GM18508 (cell line): Measurements from ENCODE around the gene PLAGL2.

Experiments used
- ATAC-seq: cut with Tn5 transposase; IDR thresholded peaks from one replicate; pipeline ENCODE4 v1.9.1; 2021; ENCODE audit warnings: moderate number of reproducible peaks; ENCODE audit not compliant: insufficient read depth, unreplicated experiment

The PLAGL2 gene

DNA sequence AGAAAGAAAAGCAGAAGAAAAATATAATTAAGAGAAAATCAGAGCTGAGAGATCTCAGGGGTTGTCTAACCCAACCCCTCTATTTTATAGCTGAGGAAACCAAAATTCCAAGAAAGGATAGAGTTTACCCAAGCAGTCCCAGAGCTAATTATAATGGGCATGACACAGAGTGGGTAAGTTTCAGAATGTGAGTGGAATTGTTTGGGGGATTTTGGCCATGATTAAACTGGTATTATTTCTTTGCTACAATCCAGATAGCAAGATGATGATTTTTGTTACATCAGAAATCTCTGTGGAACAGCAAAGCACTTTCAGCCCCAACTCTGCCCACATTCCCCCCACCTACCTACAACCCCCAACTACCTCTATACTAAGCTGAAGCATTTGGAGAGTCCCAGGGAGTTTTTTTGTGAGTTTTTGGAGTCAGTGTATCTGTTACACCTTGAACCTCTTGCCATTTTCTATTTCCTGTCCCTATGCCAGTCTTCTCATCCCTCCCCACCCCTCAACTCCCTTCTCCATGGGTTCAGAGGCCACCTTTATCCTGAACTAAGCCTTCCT is 24.9 kb upstream of the PLAGL2 start:
- no peak for ATAC-seq

DNA sequence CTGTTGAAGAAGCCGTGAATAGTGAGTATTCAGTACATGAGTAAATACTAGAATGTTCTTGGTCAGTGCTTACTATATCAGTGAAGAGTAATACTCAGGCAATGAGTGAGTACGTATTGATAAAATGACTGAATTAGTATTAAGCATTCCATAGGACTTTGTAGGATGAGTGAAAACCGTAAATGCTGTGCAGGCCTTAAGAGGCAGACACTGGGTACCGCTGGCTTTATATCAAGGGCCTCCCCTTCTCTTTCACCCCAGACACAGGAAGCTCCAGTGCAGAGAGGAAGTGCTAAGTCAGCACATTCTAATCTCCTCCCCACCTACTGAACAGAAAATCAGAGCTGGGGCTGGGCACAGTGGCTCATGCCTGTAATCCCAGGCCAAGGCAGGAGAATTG is 24.3 kb upstream of the PLAGL2 start:
- ATAC-seq, result no peak

DNA sequence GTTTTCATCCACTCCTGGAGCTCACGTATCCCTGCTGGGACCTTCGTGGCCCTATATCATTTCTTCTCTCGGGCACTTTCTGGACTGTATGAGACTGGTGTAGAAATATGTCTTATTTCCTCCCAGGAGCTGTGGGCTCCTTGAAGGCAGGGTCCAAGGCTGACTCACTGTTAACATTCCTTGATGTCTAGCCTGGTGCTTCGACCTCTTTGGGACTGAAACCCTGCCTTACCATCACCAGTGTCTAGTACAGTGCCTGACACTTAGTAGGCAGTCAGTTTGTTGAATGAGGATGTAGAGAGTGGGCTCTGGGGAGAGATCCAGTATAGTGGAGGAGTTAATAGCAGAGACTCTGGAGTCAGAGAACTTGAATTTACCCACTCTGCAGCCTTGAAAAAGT is 23.7 kb upstream of the PLAGL2 start:
- ATAC-seq, result no peak

DNA sequence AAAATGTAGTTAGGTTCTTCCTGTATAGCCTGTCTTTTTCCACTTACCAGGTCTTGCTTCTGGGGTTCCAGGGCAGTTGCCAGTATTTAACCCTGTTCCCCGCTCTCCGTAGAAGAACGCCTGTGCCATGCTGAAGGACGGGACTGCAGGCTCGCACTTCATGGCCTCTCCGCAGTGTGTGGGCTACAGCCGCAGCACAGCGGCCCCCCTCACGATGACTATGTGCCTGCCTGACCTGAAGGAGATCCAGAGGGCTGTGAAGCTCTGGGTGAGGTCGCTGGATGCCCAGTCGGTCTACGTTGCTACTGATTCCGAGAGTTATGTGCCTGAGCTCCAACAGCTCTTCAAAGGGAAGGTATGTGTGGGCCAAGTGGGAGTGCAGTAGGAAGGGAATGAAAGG is 23.2 kb upstream of the PLAGL2 start:
- no peak for ATAC-seq

DNA sequence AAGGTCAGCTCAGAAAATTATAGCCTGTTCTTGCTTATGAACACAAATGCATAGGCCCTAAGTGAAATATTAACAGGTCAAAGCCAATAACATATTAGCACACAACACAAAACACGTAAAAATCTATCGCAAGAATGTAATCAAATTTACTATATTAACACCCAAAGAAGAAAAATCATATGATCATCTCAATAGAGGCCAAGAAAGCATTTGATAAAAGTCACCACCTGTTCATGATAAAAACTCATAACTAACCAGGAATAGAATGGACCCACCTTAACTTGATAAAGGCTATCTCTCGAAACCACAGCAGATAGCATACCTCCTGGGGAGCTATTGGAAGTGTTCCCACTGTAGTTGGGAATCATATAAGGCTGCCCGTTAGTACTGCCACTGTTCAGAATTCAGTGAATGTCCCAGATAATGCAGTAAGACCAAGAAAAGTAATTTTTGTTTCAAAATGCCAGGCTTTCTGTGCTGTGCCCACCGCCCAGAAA is 21.8 kb upstream of the PLAGL2 start:
- ATAC-seq, result no peak

DNA sequence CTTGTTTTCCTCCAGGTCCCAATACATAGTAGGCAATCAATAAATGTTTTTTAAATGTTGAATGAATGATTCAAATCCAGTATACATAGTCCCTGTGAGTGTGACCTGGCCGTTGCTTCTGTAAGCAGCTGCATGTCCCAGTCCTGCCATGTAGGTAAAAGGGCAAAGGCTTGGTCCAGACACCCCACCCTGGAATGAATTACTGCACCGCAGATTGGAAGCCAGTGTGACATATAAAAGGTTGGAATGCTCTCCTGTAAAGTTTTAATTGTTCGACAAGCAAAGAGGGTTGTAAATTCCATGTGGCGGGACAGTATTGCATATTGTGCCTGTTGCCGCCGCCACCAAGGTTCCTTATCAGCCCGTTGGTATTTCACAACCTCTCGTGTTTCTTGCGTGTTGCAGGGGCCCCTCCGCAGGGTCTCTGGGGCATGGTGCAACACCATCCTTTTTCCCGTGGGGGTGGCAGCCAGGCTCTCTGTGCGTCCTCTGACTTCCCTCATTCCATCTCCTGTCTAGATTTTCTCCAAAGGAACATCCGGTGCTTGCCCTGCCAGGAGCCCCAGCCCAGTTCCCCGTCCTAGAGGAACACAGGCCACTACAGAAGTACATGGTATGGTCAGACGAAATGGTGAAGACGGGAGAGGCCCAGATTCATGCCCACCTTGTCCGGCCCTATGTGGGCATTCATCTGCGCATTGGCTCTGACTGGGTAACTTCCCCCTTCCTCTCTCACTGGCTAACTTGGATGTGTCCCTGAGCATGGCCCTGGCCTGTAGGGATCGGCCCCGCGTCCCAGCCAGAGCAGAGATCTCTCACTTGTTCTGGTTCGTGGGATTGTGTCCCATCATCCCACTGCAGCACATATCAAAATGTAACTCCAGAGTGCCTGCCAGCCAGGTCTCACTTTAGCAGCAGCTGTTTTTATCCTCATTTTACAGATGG is 20.5 kb upstream of the PLAGL2 start:
- ATAC-seq, result no peak

DNA sequence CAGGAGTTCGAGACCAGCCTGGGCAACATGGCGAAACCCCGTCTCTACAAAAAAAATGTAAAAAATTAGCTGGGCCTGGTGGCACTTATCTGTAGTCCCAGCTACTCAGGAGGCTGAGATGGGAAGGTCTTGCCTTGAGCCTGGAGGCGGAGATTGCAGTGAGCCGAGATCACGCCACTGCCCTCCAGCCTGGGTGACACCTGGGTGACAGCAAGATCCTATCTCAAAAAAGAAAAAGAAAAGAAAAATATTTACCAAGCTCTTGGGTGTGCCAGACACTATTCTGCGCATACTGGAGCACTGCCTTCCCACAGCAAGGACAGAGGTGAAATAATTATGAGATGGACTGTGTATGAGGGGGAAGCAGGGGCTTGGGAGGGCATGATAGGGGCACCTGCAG is 19.8 kb upstream of the PLAGL2 start:
- no peak for ATAC-seq

DNA sequence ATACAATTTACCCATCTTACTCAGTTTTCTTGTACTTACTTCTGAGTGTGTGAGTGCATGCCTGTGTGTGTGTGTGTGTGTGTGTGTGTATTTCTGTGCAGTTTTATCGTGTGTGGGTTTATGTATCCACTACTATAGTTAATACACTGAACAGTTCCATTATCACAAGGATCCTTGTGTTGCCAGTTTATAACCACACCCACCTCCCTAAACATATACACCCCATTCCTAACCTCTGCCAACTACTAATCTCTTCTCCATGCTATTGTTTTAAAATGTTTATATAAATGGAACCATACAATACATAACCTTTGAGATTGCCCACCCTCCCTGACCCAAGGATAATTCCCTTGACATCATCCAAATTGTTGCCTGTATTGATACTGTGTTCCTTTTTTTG is 18.8 kb upstream of the PLAGL2 start:
- ATAC-seq, result no peak

DNA sequence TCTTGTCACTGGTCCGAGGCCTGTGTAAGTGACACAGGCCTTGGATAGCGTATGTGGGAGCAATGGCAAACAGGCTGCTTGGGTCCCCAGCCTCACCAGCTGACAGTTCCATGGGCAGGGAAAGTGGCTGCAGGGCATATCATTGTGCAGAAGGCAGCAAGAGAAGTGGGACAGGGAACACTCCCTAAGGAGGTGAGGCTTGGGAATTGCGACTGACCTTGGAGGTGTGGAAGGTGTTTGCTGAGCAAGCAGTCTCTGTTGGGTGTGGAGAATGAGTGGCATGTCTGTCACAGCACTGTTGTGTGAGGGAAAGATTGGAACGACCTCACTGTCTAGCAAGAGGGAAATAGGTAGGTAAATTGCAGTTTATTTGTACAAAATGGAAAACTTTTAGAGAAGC is 16.9 kb upstream of the PLAGL2 start:
- no peak for ATAC-seq

DNA sequence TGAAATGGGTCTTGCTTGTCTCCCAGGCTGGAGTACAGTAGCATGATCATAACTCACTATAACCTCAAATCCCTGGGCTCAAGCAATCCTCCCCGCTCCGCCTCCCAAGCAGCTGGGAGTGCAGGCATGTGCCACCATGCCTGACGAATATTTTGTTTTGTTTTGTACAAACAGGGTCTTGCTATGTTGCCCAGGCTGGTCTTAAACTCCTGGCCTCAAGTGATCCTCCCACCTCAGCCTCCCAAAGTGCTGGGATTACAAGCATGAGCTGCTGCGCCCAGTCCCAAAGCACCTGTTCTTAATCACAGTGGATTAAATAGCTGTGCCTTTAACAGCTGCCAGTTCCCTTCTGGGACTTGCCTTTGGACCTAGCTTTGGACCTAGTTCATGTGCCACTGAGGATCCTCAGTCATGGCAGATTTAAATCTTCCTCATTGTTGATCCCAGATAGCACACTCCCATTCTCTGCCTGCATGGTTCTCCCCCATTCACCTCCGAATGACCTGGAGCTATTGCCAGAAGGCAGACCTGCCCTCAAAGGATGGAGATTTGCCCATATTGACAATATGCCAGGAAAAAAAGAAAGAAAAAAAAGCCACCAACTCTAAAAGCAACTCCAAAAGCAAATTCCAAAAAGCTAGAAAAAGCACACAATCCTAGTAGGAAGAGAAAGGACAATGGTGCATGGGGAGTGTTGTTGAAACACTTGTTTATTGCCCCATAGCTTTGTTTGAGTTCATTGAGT is 10.8 kb upstream of the PLAGL2 start:
- no peak for ATAC-seq

DNA sequence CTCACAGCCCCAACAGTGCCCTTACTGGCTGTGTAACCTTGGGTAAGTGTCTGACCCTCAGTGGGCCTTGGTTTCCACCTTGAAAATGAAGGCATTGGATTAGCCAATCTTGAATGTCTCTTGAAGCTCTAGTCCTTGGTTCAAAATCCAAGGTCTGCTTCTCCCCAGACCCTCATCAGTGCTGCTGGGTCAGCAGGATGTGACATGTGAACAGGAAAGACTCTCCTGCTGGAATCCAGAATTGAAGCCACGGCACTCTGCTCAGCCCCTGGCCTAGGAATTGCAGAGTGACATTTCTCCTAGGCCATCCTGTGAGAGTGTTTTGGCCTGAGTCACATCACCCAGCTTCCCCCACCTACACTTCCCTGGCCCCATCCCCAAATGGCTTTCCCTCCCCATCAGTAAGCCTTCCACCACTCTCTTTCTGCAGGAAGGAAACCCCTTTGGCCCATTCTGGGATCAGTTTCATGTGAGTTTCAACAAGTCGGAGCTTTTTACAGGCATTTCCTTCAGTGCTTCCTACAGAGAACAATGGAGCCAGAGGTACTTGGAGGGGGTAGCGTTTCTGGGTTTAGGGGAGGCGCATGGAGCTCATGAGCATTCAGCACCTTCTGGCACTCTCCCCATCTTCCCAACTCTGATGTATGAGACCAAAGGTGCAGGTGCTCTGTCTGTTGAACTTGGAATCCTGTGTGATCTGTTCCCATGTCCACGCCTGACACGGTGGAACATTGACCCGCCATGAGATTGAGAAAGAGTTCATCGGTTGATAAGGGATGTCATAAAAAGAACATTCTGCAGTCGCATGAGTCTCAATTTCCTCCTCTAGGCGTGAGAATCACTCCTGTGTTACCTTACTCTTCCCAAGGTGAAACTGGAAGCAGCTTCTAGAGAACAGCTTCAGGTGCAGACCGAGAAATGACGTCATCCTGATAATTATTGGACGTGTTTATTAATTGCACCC is 8.9 kb upstream of the PLAGL2 start:
- no peak for ATAC-seq

DNA sequence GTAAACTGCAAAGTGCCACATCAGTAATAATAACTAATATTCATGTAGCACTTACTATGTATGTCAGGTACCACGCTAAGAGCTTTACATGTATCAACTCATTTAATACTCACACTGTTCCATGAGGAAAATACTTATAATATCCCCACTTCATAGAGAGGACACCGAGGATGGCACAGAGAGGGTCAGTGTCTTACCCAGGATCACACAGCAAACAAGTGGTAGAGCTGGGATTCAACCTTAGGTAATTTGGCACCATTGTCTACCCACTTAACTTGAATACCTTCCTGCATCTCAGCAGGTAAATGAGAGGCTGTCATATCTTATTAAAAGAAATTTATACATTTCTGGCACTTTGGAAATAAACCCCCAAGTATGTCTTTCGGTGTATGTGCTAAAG is 8.2 kb upstream of the PLAGL2 start:
- ATAC-seq, result no peak

DNA sequence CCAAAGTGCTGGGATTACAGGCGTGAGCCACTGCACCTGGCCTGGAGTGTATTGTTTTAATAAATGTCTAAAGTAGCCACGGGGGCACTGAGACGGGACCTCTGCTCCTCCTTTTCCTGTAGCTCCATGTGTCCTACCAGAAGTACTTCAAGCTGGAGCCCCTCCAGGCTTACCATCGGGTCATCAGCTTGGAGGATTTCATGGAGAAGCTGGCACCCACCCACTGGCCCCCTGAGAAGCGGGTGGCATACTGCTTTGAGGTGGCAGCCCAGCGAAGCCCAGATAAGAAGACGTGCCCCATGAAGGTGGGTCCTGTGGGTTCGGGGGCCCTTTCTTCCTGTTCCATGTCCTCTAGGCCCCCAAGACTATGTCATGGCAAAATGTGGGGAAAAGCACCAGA is 7.6 kb upstream of the PLAGL2 start:
- no peak for ATAC-seq

DNA sequence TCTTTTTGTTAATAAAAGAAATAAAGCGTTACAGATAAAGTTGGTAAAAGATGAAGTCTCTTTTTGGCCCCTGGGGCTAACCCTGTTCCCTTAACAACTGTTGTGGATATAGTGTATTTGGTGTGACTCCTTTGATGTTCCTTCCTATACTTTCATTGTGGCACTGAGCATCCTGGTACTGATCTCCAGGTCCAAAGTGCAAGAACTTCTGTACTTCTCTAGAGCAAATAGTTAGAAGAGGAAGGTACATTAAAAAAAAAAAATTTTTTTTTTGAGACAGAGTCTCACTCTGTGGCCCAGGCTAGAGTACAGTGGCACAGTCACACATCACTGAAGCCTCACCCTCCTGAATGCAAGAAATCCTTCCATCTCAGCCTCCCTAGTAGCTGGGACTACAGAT is 6.3 kb upstream of the PLAGL2 start:
- no peak for ATAC-seq

DNA sequence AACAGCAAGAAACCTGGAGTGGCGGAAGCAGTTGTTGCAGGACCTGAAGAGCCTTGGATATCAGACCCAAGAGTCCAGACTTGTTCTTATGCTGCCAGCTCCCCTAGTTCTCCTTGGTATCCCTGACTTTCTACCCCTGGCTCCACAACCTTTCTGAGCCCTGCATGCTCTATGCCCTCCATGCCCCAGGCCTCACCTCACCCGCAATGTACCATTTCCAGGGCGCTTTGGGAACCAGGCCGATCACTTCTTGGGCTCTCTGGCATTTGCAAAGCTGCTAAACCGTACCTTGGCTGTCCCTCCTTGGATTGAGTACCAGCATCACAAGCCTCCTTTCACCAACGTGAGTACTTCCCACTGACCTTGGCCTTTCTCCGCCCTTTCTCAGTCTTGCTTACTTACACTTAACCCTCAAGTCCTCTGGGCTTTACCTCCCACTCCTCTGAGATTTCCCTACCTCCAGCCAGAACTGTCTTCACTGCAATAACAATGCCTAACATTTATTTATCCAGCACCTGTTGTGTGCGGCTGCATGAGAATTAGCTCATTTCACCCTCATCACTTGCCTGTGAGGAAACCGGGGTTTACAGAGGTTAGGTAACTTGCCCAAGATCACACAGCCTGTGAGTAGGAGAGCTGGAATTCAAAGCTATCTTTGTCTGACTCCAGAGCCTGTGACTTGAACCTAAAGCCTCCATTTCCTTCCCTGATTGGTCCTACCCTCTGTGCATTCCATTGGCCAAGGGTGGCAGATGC is 2.5 kb upstream of the PLAGL2 start:
- no peak for ATAC-seq

DNA sequence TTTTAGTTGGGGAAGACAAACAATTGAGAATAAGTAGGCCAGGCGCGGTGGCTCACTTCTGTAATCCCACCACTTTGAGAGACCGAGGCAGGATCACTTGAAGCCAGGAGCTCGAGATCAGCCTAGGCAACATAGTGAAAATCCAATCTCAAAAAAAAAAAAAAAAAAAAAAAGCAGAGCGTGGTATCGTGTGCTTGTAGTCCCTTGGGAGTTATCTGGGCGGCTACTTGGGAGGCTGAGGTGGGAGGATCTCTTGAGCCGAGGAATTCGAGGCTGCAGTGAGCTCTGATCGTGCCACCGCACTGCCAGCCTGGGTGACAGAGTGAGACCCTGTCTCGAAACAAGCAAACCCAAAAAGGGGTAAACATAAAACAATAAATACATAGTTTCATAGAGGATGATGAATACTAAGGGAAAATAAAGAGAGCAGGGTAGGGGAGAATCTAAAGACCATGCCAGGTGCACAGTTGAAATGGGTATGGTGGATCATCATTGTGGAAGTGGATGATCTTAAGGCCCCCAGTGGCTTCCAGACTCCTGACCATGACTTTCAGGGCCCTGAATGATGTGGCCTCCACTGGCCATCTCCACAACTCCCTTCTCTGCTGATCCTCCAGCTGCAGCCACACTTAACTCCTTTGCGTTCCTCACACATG is 1.1 kb upstream of the PLAGL2 start:
- ATAC-seq, result no peak

DNA sequence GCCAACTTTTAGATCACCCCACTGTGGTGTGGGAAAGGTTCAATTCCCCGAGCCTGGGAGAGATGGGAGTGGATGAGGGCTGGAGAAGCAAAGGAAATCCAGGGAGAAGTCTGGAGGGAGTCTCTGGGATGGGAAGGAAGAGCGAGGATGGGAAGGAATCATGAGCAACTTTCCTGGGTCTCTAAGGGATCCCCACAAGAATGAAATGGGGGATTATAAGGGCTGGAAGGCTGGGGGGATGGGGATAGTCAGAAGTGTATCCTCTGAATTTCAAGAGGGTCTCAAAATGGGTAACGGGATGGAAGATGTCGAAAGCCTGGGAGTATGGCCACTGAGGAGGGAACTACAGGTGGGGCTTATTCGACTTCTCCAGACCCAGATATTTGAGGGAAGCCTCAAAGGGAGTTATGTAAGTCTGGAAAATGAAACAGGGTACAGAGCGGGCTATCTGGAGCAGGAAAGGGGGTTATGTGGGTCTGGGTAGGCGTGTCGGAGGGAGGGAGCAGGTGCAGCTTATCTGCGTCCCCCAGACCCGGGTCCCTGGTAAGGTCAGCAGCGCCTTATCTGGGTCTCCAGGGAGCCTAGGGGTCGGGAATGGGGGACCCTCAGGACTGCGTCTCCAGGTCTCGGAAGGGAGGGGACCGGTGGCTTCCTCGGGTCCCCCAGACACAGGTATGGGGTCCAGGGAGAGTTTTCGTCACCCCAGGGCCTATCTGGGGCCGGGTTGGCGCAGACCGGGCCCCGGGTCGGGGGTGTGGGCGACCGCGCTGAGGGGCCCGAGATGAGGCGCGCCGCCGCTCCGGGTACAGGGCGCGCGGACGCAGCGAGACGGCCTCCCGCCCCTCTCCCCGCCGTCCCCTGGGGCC is 550 bp downstream of the PLAGL2 start:
- no peak for ATAC-seq
